CD4-positive, CD25-positive, alpha-beta regulatory T cell (primary cell): ENCODE results near the gene HSD17B14. TPM values are rescaled to one million over a fixed set of nuclear protein-coding genes. Genes with fewer than 3 reads are reported as not detected.
"Not testable (repeated sequence)": the region's sequence is repeated elsewhere in the genome, so short reads cannot be mapped to it uniquely, and the experiment has no call there.

Source experiments
- ATAC-seq, 2 donors: fragments of 150-1000 bp; cut with Tn5 transposase; one replicate each; pipeline ENCODE4 v1.10.0; 2021; ENCODE audit warnings: low read depth in 2 of 2, moderate number of reproducible peaks in 2 of 2, moderate library complexity in 1 of 2
- DNase-seq, 3 donors: peaks; one replicate each; pipeline versions ENCODE4 v3.0.0 to v3.0.0-alpha.2; 2012 to 2022; ENCODE audit warnings: mixed read lengths in 1 of 3
- H3K27ac ChIP-seq: one replicate; pipeline ENCODE4 v1.7.0; 2013; ENCODE audit warnings: mild to moderate bottlenecking, low read length; ENCODE audit not compliant: insufficient read depth, poor library complexity, severe bottlenecking
- H3K27me3 ChIP-seq: one replicate; pipeline ENCODE4 v1.7.0; 2013; ENCODE audit warnings: low read length; ENCODE audit not compliant: control insufficient read depth, insufficient read depth
- H3K36me3 ChIP-seq: one replicate; pipeline ENCODE4 v1.7.0; 2013; ENCODE audit warnings: mild to moderate bottlenecking, low read length, moderate library complexity; ENCODE audit not compliant: control insufficient read depth, insufficient read depth
- H3K4me1 ChIP-seq: 2 replicates; pipeline ENCODE4 v1.7.0; 2013; ENCODE audit warnings: mild to moderate bottlenecking, low read length; ENCODE audit not compliant: insufficient read depth, control insufficient read depth, poor library complexity, severe bottlenecking
- H3K4me3 ChIP-seq: one replicate; pipeline ENCODE4 v1.7.0; 2013; ENCODE audit warnings: low read depth, mild to moderate bottlenecking, low read length, moderate library complexity
- H3K9me3 ChIP-seq, 2 experiments: 1 replicate in 1 of 2; 2 replicates in 1 of 2; pipeline ENCODE4 v1.7.0; 2013; ENCODE audit warnings: low read length in 2 of 2, mild to moderate bottlenecking in 1 of 2, moderate library complexity in 1 of 2; ENCODE audit not compliant: control insufficient read depth in 2 of 2
- H3K27ac Mint-ChIP-seq, 3 donors: one replicate each; pipeline ENCODE4 v1.8.0; 2020 to 2022; ENCODE audit warnings: mild to moderate bottlenecking in 3 of 3, mixed read lengths in 3 of 3, moderate library complexity in 2 of 3
- H3K27me3 Mint-ChIP-seq: one replicate; pipeline ENCODE4 v1.8.0; 2022; ENCODE audit warnings: mild to moderate bottlenecking, mixed read lengths
- H3K36me3 Mint-ChIP-seq: one replicate; pipeline ENCODE4 v1.8.0; 2020; ENCODE audit warnings: mixed read lengths
- H3K4me1 Mint-ChIP-seq, 4 donors: one replicate each; pipeline ENCODE4 v1.8.0; 2020 to 2022; ENCODE audit warnings: mixed read lengths in 4 of 4, mild to moderate bottlenecking in 1 of 4
- H3K4me3 Mint-ChIP-seq, 4 donors: one replicate each; pipeline ENCODE4 v1.8.0; 2020 to 2022; ENCODE audit warnings: mild to moderate bottlenecking in 4 of 4, mixed read lengths in 4 of 4, moderate library complexity in 3 of 4
- H3K9me3 Mint-ChIP-seq, 7 donors: one replicate each; pipeline ENCODE4 v1.8.0; 2020 to 2022; ENCODE audit warnings: mixed read lengths in 7 of 7, mild to moderate bottlenecking in 3 of 7, moderate library complexity in 2 of 7
- polyA plus RNA-seq, 4 donors: library from polyadenylated mRNA; unstranded; fragments of 300-500 nt; fragmentation: Illumina TruSeq; gene quantifications; one replicate each; pipeline ENCODE4 v1.2.3, GENCODE V29; 2021
- total RNA-seq: library from RNA; stranded (reverse); gene quantifications from one replicate; pipeline ENCODE4 v1.2.3, GENCODE V29; 2022

Gene HSD17B14
- total RNA-seq, result 0.49 TPM
- polyA plus RNA-seq, result 1 to 10 TPM in 1 of 4 donors, under 1 TPM in 3; 0.29 to 2.0 (median 0.61) TPM

DNA sequence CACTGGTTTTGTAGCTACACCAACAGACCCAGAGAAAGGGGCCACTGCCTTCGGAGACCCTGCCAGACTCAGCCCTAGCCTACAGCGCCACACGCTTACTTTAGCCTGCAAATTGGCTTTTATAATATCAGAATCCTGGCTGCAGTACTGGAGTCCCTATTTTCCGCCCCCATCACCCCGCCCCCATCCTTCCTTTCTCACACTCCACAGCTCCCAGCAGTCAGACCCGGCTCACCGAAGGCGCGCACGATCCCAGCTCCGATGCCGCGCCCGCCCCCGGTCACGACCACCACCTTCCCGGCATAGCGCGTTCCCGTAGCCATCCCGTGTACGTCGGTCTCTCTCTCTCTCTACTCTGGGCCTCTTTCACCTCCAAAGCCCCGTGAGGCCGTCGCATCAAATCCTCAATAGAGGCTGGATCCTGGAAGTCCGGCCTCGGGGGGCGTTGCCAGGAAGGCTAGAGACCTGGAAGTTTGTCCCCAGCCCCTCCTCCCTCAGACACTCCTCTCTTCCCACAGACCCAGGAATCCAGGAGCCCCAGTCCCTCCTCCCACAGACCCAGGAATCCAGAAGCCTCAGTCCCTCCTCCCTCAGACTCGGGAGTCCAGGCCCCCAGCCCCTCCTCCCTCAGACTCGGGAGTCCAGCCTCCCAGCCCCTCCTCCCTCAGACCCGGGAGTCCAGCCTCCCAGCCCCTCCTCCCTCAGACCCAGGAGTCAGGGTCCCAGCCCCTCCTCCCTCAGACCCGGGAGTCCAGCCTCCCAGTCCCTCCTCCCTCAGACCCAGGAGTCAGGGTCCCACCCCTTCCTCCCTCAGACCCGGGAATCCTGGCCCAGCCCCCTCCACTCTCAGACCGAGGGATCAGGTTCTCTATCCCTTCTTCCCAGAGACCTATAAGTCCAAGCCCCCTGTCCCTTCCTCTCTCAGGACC lies at the start of gene HSD17B14:
Gene HSD17B14, minus strand, starts transcription at position 403 of the 929 bp plus-strand sequence. Its CDS starts 80 bp downstream, at position 323.
- H3K9me3 ChIP-seq, result no peaks in the 10 kb centered on the region
- H3K4me1 ChIP-seq, result peaks cover 22% of the 10 kb centered on the region
- Mint-ChIP-seq H3K27me3 (peaks cover 15% of the 10 kb centered on the region), H3K4me3 (peak within 1 kb of the TSS; percentile 45 to 90 (median 80)), H3K36me3 (no peaks in the 10 kb centered on the region), H3K4me1 (peaks cover 0 to 22% (median 14%) of the 10 kb centered on the region in 4 donors), H3K27ac (peak within 1 kb of the TSS; percentile 87 to 93 (median 87)), H3K9me3 (no peaks in the 10 kb centered on the region)
- peak; percentile 11 to 15 for ATAC-seq
- H3K4me3 ChIP-seq, result peak within 1 kb of the TSS; percentile 57
- no peaks in the 10 kb centered on the region for H3K27me3 ChIP-seq
- DNase-seq, result no peak
- H3K27ac ChIP-seq, result no peak within 1 kb of the TSS
- H3K36me3 ChIP-seq, result no peaks in the 10 kb centered on the region

DNA sequence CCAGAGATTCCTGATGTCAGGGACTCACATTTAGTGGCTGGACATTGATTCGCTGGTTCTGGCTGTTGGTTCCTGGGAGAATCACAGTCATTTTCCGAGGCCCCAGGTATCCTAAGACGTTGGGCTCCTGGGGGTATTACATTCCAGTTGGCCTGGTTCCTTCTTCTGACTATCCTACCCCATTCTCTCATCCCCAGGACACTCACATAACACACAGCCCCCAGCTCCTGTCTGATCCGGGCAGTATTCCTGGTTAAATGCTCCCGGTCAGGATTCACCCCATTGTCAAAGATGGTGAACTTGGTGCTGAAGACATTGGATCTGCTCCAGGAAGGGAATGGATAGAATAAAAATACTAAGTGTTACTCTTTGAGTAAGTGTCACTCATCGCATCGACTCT lies 47.4 kb upstream of the HSD17B14 start:
- Histone ChIP-seq H3K27ac (no peak overlapping the region), H3K36me3 (no peaks in the 10 kb centered on the region), H3K9me3 (no peaks in the 10 kb centered on the region), H3K4me1 (no peaks in the 10 kb centered on the region), H3K27me3 (no peaks in the 10 kb centered on the region), H3K4me3 (no peak overlapping the region)
- DNase-seq (no peak), ATAC-seq (no peak)
- H3K36me3 Mint-ChIP-seq, result peaks cover under 1% of the 10 kb centered on the region
- peaks cover 0 to 2% (median 1%) of the 10 kb centered on the region in 4 donors for H3K4me1 Mint-ChIP-seq
- peaks cover under 1% of the 10 kb centered on the region for H3K27me3 Mint-ChIP-seq
- peaks cover 0 to 9% (median 0%) of the 10 kb centered on the region in 7 donors for H3K9me3 Mint-ChIP-seq
- no peak overlapping the region for H3K27ac Mint-ChIP-seq
- H3K4me3 Mint-ChIP-seq, result no peak overlapping the region

DNA sequence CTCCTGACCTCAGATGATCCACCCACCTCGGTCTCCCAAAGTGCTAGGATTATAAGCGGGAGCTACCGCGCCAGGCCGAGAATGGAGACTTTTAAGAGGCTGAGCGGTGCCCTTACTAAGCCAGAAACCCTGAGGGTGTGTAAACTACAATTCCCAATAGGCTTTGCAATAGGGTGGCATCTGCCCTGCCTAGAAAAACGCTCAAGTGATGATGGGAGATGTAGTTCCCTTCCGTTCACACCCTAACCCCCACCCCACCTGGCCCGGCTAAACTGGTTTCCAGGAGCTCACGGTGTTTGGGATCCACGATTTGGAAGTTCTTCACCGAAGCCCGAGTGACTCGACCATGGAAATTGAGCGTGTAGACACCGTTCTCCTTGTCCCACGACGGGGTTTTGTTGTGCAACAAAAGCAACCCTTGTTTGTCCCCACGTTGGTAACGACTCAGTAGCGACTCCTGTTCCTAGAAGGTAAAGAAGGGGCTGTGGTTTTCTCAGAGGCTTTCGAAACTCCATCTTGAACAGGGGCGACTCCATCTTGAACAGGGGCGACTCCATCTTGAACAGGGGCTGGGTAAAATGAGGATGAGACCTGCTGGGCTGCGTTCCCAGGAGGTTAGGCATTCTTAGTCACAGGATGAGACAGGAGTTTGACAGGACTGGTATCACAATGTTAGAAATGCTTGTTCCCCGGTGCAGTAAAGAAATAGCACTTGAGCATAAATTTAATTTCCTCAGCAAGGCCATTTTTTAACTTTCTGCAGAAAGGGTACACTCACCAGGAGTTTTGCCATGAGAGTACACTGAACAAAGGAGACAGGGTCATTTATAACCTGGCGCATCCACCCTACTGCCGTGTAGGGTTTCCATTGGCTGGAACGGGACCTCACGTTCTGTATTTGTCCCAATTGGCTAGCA lies 45.7 kb upstream of the HSD17B14 start:
- Mint-ChIP-seq H3K27ac (no peak overlapping the region), H3K36me3 (peaks cover 5% of the 10 kb centered on the region), H3K27me3 (peaks cover 4% of the 10 kb centered on the region), H3K4me1 (peaks cover 5 to 11% (median 8%) of the 10 kb centered on the region in 4 donors), H3K9me3 (peaks cover 0 to 9% (median 0%) of the 10 kb centered on the region in 7 donors), H3K4me3 (peak overlapping the region in 1 of 4 donors; percentile 73)
- H3K4me1 ChIP-seq, result no peaks in the 10 kb centered on the region
- H3K9me3 ChIP-seq, result no peaks in the 10 kb centered on the region
- H3K4me3 ChIP-seq, result no peak overlapping the region
- peak; percentile 41 to 60 for ATAC-seq
- H3K36me3 ChIP-seq, result no peaks in the 10 kb centered on the region
- peak in 2 of 3 donors; percentile 38 to 42 for DNase-seq
- H3K27ac ChIP-seq, result no peak overlapping the region
- no peaks in the 10 kb centered on the region for H3K27me3 ChIP-seq

DNA sequence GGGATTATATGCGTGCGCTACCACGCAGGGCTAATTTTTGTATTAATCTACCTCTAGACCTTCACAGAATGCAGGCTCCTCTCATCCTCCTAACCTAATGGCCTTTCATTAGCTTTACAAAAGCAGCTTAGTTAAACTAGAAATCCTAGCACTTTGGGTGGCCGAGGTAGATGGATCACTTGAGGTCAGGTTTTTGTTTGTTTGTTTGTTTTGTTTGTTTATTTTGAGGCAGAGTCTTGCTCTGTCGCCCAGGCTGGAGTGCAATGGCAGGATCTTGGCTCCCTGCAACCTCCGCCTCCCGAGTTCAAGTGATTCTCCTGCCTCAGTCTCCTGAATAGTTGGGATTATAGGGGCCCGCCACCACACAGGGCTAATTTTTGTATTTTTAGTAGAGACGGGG lies 43.4 kb upstream of the HSD17B14 start:
- Mint-ChIP-seq H3K36me3 (peaks cover 16% of the 10 kb centered on the region), H3K4me3 (peak overlapping the region in 1 of 4 donors; percentile 43), H3K4me1 (peaks cover 11 to 29% (median 20%) of the 10 kb centered on the region in 4 donors)
- ATAC-seq, DNase-seq, H3K9me3 Mint-ChIP-seq, H3K27ac ChIP-seq, H3K27me3 Mint-ChIP-seq, H3K4me3 ChIP-seq, H3K9me3 ChIP-seq, H3K27ac Mint-ChIP-seq, H3K27me3 ChIP-seq: not testable (repeated sequence)
- Histone ChIP-seq H3K36me3 (peaks cover 12% of the 10 kb centered on the region), H3K4me1 (peaks cover 20% of the 10 kb centered on the region)

DNA sequence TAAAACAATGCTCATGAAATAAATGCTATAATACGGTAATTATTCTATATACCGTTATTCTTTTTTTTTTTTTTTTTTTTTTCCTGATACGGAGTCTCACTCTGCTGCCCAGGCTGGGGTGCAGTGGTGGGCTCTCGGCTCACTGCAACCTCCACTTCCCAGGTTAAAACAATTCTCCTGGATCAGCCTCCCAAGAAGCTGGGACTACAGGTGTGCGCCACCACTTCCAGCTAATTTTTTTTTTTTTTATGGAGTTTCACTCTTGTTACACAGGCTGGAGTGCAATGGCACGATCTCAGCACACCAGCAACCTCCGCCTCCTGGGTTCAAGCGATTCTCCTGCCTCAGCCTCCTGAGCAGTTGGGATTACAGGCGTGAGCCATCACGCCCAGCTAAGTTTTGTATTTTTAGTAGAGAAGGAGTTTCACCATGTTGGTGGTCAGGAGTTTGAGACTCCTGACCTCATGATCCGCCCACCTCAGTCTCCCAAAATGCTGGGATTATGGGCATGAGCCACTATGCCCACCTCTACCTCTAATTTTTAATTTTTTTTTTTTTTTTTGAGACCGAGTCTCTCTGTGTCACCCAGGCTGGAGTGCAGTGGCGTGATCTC lies 42.8 kb upstream of the HSD17B14 start:
- Mint-ChIP-seq H3K9me3 (peaks cover 0 to 6% (median 0%) of the 10 kb centered on the region in 7 donors), H3K27me3 (peaks cover 8% of the 10 kb centered on the region), H3K36me3 (peaks cover 20% of the 10 kb centered on the region), H3K4me1 (peaks cover 11 to 34% (median 25%) of the 10 kb centered on the region in 4 donors), H3K4me3 (peak overlapping the region in 1 of 4 donors; percentile 73), H3K27ac (no peak overlapping the region)
- Histone ChIP-seq H3K4me3 (no peak overlapping the region), H3K4me1 (peaks cover 26% of the 10 kb centered on the region), H3K27me3 (no peaks in the 10 kb centered on the region), H3K27ac (no peak overlapping the region), H3K36me3 (peaks cover 17% of the 10 kb centered on the region), H3K9me3 (no peaks in the 10 kb centered on the region)
- DNase-seq (no peak), ATAC-seq (no peak)

DNA sequence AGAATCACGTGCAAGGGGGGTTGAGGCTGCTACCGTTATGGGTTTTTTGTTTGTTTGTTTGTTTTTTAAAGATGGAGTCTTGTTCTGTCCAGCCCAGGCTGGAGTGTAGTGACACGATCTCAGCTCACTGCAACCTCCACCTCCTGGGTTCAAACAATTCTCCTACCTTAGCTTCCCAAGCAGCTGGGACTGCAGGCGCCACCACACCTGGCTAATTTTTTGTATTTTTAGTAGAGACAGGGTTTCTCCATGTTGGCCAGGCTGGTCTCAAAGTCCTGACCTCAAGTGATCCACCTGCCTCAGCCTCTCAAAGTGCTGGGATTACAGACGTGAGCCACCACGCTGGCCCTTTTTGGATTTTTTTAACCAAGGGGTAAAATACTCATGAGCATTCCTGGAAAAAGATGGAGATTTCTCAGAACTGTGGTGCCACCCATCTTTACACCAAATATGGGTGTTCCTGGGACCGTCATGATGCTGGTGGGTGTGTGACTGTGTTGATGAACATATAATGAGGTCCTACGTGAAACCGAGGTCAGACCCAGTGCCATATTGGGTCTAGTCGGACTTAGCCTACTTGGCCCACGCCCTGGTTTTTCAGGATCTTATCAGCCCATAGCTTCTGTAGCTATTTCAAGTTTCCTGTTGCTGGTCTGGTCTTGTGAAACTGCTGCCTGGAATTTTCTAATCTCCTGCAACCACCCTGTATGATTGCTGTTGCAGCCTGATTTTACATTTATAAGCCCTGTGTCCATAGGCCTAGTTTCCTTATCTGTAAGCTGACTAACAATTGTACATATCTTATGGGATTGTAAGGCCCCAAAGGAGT lies 42.1 kb upstream of the HSD17B14 start:
- H3K4me3 Mint-ChIP-seq, result peak overlapping the region in 3 of 4 donors; percentile 3 to 73 (median 61)
- peaks cover 0 to 3% (median 0%) of the 10 kb centered on the region in 7 donors for H3K9me3 Mint-ChIP-seq
- H3K27me3 ChIP-seq, result no peaks in the 10 kb centered on the region
- no peak overlapping the region for H3K4me3 ChIP-seq
- peak overlapping the region in 1 of 3 donors; percentile 48 for H3K27ac Mint-ChIP-seq
- DNase-seq (peak in 1 of 3 donors; percentile 85), ATAC-seq (no peak)
- peaks cover 33% of the 10 kb centered on the region for H3K4me1 ChIP-seq
- peaks cover 25% of the 10 kb centered on the region for H3K36me3 ChIP-seq
- H3K4me1 Mint-ChIP-seq, result peaks cover 11 to 41% (median 32%) of the 10 kb centered on the region in 4 donors
- H3K27ac ChIP-seq, result no peak overlapping the region
- peaks cover 27% of the 10 kb centered on the region for H3K36me3 Mint-ChIP-seq
- no peaks in the 10 kb centered on the region for H3K9me3 ChIP-seq
- peaks cover 8% of the 10 kb centered on the region for H3K27me3 Mint-ChIP-seq
